ENCODE data around the gene CDK4.
"Not testable (repeated sequence)": the region's sequence is repeated elsewhere in the genome, so short reads cannot be mapped to it uniquely, and the experiment has no call there.

Gene CDK4

DNA sequence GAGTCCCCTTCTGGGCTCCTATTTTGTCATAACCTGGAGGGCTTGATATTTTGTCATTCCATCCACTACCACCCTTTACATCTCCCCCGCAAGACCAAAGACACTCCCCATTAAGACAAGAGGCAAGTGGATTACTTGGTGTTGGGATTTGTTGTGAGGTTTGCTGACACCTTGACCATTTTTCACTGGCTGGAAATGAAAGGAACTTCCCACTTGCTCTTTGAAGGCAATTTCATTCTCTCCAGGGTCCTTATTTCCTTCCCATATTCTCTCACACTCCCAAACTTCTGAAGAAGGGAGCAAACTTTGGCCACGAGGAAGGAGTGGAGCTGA is 28.5 kb downstream of the CDK4 start:
- no peaks in the 10 kb centered on the region for H3K79me2 ChIP-seq (ENCODE audit: low read length)
- H3K4me1 ChIP-seq (ENCODE audit: low read length): no peaks in the 10 kb centered on the region
- H3K27ac ChIP-seq (ENCODE audit: low read length): no peak overlapping the region
- no peak overlapping the region for H3K9ac ChIP-seq (ENCODE audit: low read length)
- H4K20me1 ChIP-seq (ENCODE audit: insufficient read depth, low read length): no peaks in the 10 kb centered on the region
- no peaks in the 10 kb centered on the region; the same call in 1 of the 2 replicates for H3K36me3 ChIP-seq (replicated peaks; ENCODE audit: insufficient read depth, low read length)
- no peaks in the 10 kb centered on the region for H3K9me2 ChIP-seq (replicated peaks; ENCODE audit: insufficient read depth, low read length)
- H3K27me3 ChIP-seq (replicated peaks; ENCODE audit: insufficient read depth, low read length): no peaks in the 10 kb centered on the region
- TF ChIP-seq, protein P1, sequence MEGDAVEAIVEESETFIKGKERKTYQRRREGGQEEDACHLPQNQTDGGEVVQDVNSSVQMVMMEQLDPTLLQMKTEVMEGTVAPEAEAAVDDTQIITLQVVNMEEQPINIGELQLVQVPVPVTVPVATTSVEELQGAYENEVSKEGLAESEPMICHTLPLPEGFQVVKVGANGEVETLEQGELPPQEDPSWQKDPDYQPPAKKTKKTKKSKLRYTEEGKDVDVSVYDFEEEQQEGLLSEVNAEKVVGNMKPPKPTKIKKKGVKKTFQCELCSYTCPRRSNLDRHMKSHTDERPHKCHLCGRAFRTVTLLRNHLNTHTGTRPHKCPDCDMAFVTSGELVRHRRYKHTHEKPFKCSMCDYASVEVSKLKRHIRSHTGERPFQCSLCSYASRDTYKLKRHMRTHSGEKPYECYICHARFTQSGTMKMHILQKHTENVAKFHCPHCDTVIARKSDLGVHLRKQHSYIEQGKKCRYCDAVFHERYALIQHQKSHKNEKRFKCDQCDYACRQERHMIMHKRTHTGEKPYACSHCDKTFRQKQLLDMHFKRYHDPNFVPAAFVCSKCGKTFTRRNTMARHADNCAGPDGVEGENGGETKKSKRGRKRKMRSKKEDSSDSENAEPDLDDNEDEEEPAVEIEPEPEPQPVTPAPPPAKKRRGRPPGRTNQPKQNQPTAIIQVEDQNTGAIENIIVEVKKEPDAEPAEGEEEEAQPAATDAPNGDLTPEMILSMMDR (IDR thresholded peaks at IDR 0.05; ENCODE audit: low read length): no peak
- TF ChIP-seq EZH2 (optimal IDR thresholded peaks at IDR 0.05; ENCODE audit: low read depth, low read length) (no peak), EZH2phosphoT487 (IDR thresholded peaks at IDR 0.05; ENCODE audit: low read length) (no peak)
- H3K4me2 ChIP-seq (ENCODE audit: low read depth, low read length): no peak overlapping the region
- no peak overlapping the region for H2AFZ ChIP-seq (ENCODE audit: low read length)
- no peak overlapping the region for H3K4me3 ChIP-seq (ENCODE audit: low read length)
- DNase-seq: no peak
- H3F3A ChIP-seq (ENCODE audit: insufficient read depth, low read length): no peaks in the 10 kb centered on the region; the same call in 1 of the 2 replicates
- no peaks in the 10 kb centered on the region for H3K9me3 ChIP-seq (replicated peaks; ENCODE audit: insufficient read depth, low read length)

- Histone ChIP-seq H3K79me2 (ENCODE audit: low read length) (no peaks in the 10 kb centered on the region), H3K4me1 (ENCODE audit: low read length) (no peaks in the 10 kb centered on the region), H3K4me3 (ENCODE audit: low read length) (no peak overlapping the region), H3K36me3 (replicated peaks; ENCODE audit: insufficient read depth, low read length) (no peaks in the 10 kb centered on the region; the same call in 1 of the 2 replicates), H3K9ac (ENCODE audit: low read length) (no peak overlapping the region), H3K9me3 (replicated peaks; ENCODE audit: insufficient read depth, low read length) (no peaks in the 10 kb centered on the region), H4K20me1 (ENCODE audit: insufficient read depth, low read length) (no peaks in the 10 kb centered on the region), H3K4me2 (ENCODE audit: low read depth, low read length) (no peak overlapping the region), H3K9me2 (replicated peaks; ENCODE audit: insufficient read depth, low read length) (no peaks in the 10 kb centered on the region), H2AFZ (ENCODE audit: low read length) (no peak overlapping the region), H3K27ac (ENCODE audit: low read length) (no peak overlapping the region), H3F3A (ENCODE audit: insufficient read depth, low read length) (no peaks in the 10 kb centered on the region; the same call in 1 of the 2 replicates), H3K27me3 (replicated peaks; ENCODE audit: insufficient read depth, low read length) (no peaks in the 10 kb centered on the region)
- TF ChIP-seq EZH2phosphoT487 (IDR thresholded peaks at IDR 0.05; ENCODE audit: low read length): no peak
- no peak for TF ChIP-seq EZH2 (optimal IDR thresholded peaks at IDR 0.05; ENCODE audit: low read depth, low read length)
- TF ChIP-seq, protein P1 (IDR thresholded peaks at IDR 0.05; ENCODE audit: low read length): no peak
- DNase-seq: no peak
These were observed 29.1 kb downstream of the CDK4 start for GRCh38 chr12:57722716-57723629.

GRCh38 chr12:57721846-57722608 is 30.1 kb downstream of the CDK4 start:
- not testable (repeated sequence) for H3K9me3 ChIP-seq (replicated peaks; ENCODE audit: insufficient read depth, low read length); H3K79me2 ChIP-seq (ENCODE audit: low read length); H3K4me2 ChIP-seq (ENCODE audit: low read depth, low read length); DNase-seq; H3K4me1 ChIP-seq (ENCODE audit: low read length); H4K20me1 ChIP-seq (ENCODE audit: insufficient read depth, low read length); H3K9me2 ChIP-seq (replicated peaks; ENCODE audit: insufficient read depth, low read length); H3K27ac ChIP-seq (ENCODE audit: low read length); H3K36me3 ChIP-seq (replicated peaks; ENCODE audit: insufficient read depth, low read length); H2AFZ ChIP-seq (ENCODE audit: low read length); H3K9ac ChIP-seq (ENCODE audit: low read length); H3K27me3 ChIP-seq (replicated peaks; ENCODE audit: insufficient read depth, low read length); H3F3A ChIP-seq (ENCODE audit: insufficient read depth, low read length); H3K4me3 ChIP-seq (ENCODE audit: low read length)
